OCI-LY3 (cell line): ENCODE results near the gene SLC23A3.

ENCODE experiments used
- EZH2phosphoT487 ChIP-seq: fragments of 200-600 bp; shearing (Covaris generic); IDR thresholded peaks from 2 replicates; pipeline ENCODE4 v1.6.1; 2018; ENCODE audit warnings: antibody characterized with exemption, mixed run types, low read depth
- TF ChIP-seq, protein P1 (sequence below): fragments of 200-600, 300-600 bp; sonication (generic); IDR thresholded peaks from 2 replicates; pipeline ENCODE4 v1.5.1; 2014; ENCODE audit warnings: antibody characterized with exemption, low read length, low read depth

DNA sequence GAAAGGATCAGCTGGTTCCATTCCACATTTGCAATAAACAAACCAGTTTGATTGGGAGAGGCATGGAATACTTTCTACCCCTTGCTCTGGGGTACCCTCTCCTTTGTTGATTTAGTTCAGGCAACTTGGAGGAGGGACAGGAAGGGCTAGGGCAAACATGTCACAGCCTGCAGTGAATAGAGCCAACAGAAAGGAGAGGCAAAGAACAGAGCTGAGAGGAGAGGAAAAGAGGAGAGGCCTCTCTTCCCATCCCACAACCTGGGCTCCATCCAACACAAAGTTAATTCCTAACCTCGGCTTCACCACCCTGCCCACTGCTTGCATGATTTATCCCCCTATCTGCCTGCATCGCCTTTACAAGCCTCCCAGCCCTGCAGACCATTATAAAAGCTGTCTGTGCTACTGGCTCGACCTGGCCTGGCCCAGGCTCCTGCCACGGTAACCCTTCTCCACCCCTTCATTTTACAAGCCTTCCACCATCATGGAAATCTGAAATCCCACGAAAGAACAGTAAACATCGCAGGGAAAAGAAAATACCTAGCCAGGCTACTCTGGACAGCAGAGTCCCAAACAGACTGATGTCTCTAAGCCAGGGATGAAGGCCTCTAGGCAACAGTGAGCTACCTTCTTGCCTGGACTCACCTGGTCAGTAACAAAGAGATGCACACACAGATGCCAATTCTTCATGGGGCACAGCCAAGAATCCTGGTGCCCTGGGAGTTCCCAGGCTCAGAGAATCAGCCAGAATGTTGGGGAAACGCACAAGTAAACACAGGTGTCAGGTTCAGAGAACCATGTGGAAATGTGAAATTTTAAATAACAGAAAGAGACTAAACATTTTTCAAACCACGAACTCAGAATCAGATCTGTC lies 52.8 kb downstream of the SLC23A3 start:
- TF ChIP-seq EZH2phosphoT487, result no peak
- TF ChIP-seq, protein P1, sequence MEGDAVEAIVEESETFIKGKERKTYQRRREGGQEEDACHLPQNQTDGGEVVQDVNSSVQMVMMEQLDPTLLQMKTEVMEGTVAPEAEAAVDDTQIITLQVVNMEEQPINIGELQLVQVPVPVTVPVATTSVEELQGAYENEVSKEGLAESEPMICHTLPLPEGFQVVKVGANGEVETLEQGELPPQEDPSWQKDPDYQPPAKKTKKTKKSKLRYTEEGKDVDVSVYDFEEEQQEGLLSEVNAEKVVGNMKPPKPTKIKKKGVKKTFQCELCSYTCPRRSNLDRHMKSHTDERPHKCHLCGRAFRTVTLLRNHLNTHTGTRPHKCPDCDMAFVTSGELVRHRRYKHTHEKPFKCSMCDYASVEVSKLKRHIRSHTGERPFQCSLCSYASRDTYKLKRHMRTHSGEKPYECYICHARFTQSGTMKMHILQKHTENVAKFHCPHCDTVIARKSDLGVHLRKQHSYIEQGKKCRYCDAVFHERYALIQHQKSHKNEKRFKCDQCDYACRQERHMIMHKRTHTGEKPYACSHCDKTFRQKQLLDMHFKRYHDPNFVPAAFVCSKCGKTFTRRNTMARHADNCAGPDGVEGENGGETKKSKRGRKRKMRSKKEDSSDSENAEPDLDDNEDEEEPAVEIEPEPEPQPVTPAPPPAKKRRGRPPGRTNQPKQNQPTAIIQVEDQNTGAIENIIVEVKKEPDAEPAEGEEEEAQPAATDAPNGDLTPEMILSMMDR, result no peak
